HG03378 (cell line): ENCODE data around the gene ACSS1.

Experiments
- ATAC-seq: cut with Tn5 transposase; IDR thresholded peaks from one replicate; pipeline ENCODE4 v1.9.1; 2021; ENCODE audit warnings: mild to moderate bottlenecking, moderate library complexity; ENCODE audit not compliant: unreplicated experiment

The ACSS1 gene

GRCh38 chr20:25079171-25079570 lies 21.2 kb upstream of the ACSS1 start:
- no peak for ATAC-seq

DNA sequence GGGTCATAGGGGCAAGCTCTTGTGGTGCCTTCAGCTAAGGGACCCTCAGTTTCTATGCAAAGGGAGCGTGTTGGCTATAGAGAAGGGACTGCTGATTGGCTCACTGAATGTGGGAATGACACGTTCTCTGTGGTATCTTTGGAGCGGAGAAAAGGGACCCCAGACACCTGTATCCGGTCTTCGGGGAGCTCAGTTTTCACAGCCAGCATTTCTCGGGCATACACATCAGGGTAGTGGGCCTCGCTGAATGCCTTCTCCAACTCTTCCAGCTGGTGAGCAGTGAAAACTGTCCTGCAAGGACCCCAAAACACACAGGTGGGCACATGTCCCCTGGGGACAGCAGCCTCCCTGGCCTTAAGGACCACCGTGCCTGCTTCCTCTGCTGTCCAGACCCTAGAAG lies 20.7 kb upstream of the ACSS1 start:
- no peak for ATAC-seq

GRCh38 chr20:25077610-25078169 lies 19.8 kb upstream of the ACSS1 start:
- no peak for ATAC-seq

- no peak for ATAC-seq
Observed at GRCh38 chr20:25076731-25077609, 19.0 kb upstream of the ACSS1 start.

DNA sequence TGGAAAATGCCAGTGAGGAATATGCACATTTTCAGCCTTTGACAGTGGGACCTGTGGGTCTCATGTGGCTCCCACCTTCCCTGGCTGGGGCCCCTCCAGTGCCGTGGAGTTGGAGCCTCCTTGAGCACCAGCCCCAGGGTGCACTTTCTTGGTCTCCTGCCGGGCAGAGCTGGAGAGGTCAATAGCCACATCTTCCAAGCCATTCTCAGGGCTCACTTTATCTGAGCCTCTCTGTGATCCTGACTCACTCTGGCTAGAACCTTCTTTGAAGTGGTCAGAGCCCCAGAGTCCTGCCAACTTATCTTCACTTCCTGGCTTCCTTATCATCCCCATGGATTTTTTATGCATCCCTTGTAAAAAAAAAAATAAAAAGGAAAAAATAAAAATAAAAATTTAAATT lies 18.3 kb upstream of the ACSS1 start:
- no peak for ATAC-seq

- no peak for ATAC-seq
Observed at GRCh38 chr20:25073544-25073943, 15.6 kb upstream of the ACSS1 start.

DNA sequence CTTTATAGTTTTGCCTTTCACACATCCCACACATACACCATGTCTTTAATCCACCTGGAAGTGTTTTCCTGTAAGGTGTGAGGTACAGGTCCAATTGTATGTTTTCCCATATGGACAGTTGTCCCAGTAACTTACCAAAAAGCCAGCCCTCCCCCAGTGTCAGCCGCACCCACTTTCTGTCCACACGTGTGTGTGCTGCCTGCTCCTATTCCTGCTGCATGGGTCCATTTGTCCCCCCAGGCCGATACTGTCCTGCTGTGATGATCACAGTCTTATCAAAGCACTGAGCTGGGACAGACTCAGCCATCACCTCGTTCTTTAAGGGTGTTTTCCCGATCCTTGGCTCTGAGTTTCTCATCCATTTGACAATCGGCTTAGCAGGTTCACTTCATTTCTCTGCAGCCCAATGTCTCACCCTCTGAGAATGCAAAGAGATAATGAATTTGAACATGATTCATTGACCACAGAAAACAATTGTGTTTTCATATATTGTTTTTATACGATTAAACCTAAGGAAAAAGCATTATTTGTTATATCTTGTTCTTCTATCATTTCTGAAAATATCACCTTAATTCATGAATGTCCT lies 14.4 kb upstream of the ACSS1 start:
- ATAC-seq, result no peak

DNA sequence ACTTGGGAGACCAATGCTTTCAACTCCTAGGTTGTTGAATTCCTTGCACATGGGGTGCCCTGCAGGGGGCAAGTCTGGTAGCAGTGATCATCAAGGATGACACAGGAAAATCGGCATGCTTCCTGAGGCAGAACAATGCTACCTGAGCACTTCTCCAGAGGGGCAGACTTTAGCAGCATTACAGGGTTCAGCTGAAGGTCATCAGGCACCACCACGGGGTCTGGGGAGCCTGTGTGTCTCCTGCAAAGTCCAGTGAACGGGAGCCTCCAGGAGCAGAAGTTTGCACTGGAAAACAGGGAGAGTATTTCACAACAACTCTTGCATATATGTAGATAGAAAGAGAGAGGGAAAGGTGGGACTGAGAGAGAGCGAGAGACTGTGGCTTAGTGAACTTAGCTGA lies 13.8 kb upstream of the ACSS1 start:
- no peak for ATAC-seq

DNA sequence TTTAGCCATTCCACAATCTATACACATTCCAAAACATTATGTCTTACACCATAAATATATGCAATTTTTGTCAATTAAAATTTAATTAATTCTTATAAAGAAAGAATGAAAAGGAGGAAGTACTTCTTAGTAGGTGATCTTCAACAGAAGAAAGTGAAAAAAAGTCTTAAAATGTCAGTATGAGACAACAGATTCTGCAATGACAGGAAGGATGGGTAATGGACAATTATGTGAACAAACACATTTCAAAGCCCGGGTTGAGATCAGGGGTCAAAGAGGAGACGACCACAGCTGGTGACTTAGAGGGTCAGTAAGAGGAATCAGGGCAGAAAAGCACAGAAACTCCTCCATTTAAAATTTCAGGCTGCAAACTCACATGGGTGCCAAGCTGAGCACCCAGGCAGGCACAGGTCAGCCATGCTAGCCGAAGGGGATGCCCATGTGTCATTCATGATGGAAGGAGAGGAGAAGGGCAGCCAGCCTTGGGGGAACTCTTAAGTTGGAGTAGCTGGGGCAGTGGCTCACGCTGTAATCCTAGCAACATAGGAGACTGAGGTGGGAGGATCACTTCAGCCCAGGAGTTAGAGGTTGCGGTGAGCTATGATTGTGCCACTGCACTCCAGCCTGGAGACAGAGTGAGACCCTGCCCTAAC lies 13.0 kb upstream of the ACSS1 start:
- ATAC-seq, result no peak

DNA sequence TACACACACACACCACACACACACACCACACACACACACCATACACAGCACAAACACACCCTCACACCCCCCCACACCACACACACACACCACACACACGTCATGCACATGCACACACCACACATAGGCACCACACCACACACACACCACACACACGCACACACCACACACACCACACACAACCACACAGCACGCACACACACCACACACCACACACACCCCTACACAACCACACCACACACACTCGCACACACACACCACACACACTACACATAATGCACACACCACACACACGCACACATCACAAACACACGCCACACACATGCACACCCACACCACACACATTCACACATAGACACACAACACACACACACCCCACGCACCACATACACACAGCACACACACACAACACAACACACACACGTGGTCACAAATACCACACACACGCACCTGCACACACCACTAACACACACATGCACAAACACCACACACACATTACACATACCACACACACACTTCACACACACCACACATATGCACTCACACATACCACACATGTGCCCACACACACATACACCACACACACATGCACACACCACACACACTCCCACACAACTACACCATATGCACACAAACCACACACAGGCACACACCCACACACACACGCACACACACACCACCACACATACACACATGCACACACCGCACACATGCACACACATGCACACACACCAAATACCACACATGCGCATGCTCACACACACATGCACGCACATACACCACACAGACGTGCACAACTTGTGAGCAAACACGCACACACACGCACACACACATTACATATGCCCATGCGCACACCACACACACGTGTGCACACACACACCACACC lies 9.4 kb upstream of the ACSS1 start:
- ATAC-seq, result no peak

GRCh38 chr20:25066386-25066785 lies 8.4 kb upstream of the ACSS1 start:
- no peak for ATAC-seq

GRCh38 chr20:25065625-25066338 lies 7.8 kb upstream of the ACSS1 start:
- ATAC-seq, result peak; percentile 72

DNA sequence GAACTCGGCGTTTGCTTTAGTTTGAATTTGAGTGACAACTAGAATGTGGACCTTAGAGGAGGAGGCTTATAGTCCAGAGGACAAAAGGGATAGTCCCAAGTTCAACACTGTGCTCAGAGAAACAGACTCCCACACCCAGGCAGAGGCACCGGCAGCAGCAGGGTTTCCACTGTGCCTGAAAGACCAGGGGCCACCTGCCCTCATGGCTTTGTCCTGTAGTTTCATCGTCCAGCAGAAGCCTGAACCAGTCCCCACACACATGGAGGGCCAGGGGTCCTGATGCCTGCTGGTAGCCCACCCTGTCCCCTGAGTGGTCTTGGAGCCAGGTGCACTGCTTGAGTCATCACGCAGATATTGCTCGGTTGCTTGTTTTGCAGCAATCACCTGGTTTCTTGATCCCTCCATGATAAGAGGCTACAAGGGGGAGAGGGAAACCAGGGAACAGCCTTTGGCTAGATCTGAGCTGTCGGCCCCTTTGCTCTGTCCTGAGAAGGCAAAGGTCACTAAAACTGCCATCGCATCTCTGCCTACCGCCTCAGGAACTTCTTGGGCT lies 7.2 kb upstream of the ACSS1 start:
- no peak for ATAC-seq

DNA sequence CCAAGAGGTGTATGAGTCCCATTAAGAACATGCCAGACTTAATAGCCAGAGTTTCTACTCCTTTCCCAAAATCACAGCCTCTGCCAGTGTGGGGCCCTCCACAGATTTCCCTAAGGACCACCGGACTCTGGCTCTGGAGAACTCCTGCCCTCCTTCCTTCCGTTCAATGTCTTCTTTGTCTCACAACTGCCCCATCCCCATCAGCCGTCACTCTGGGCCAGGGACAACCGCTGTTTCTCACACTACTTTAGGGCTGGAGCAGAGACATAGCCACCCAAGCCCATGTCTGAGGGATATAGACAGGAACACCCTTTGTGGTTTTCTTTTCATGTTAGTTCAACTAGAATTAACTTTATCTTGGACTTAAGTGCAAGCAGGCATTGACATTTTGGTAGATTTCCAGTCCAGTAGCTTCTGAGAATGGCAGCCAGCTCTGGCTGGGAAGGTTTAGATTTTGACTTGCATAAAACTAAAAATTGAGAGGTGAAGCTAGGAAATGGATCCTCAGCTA lies 6.7 kb upstream of the ACSS1 start:
- ATAC-seq, result no peak

DNA sequence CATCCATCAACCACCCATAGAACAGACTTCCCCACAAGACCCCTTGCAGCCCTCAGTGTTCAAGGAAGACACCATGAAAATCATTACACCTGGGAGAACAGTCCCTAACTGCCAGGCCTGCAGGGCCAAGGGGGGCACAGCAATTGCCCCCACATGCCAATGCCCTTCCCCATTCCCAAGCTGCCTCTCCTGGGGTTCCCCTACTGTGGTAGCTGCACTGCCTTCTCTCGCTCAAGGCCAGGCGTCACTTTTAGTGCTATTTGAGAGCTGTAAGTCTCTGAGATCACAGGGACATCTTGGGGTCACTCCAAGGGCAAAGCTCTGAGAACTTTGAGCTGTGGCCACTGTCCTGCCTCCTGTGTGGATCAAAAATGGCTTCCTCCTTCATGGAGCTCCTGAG lies 6.0 kb upstream of the ACSS1 start:
- no peak for ATAC-seq

- ATAC-seq, result no peak
Observed at GRCh38 chr20:25063546-25063945, 5.6 kb upstream of the ACSS1 start.

- ATAC-seq, result no peak
Observed at GRCh38 chr20:25062841-25063240, 4.9 kb upstream of the ACSS1 start.

DNA sequence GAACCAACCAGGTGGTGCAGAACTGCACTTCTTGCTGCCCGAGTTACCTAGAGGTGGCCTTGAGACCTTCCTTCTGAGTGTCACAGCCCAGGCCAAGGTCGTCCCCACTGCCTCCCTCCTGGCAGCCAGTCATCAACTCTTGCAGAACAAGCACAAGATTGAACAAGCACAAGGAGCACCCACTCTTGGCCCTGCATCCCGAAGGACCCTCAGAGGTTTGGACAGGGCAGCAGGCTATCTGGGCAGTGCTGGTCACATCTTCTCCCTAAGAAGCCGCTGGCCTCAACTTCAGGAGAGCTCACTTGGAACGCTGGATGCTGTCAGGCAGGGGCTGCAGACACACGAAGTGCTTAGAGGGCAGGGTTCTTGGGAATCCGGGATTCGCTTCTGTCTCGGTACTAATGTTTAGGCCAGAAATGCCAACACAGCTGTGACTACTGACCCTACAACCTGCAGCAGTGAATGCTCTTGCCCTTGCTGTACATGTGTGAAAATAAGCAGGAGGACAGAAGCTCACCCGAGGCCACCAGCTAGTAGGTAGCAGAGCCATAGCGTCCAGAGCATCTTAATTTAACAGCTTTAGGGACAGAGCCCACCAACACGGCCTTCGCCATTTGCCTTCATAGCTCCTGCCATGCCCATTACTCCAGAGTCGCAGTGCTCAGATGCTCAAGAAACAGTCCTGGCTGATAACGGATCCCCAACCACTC lies 4.0 kb upstream of the ACSS1 start:
- ATAC-seq, result no peak
